HG03159 (cell line): ENCODE data around the gene TGM2.

Experiments used
- ATAC-seq: cut with Tn5 transposase; IDR thresholded peaks from one replicate; pipeline ENCODE4 v1.9.1; 2021; ENCODE audit warnings: mild to moderate bottlenecking, moderate library complexity; ENCODE audit not compliant: unreplicated experiment

The TGM2 gene

GRCh38 chr20:38178065-38178491 lies 13.0 kb upstream of the TGM2 start:
- no peak for ATAC-seq

GRCh38 chr20:38177201-38177600 lies 12.1 kb upstream of the TGM2 start:
- ATAC-seq = no peak

GRCh38 chr20:38175304-38176180 lies 10.5 kb upstream of the TGM2 start:
- no peak for ATAC-seq

- no peak for ATAC-seq
Observed at GRCh38 chr20:38173237-38174156, 8.4 kb upstream of the TGM2 start.

GRCh38 chr20:38172408-38172807 lies 7.3 kb upstream of the TGM2 start:
- no peak for ATAC-seq

- no peak for ATAC-seq
Observed at GRCh38 chr20:38171675-38172043, 6.6 kb upstream of the TGM2 start.

GRCh38 chr20:38170826-38171674 lies 6.0 kb upstream of the TGM2 start:
- no peak for ATAC-seq

GRCh38 chr20:38170219-38170825 lies 5.3 kb upstream of the TGM2 start:
- ATAC-seq = no peak

GRCh38 chr20:38169636-38170193 lies 4.6 kb upstream of the TGM2 start:
- no peak for ATAC-seq

GRCh38 chr20:38168791-38169589 lies 3.9 kb upstream of the TGM2 start:
- no peak for ATAC-seq

- no peak for ATAC-seq
Observed at GRCh38 chr20:38167851-38168760, 3.0 kb upstream of the TGM2 start.

- ATAC-seq = no peak
Observed at GRCh38 chr20:38167328-38167850, 2.3 kb upstream of the TGM2 start.

- no peak for ATAC-seq
Observed at GRCh38 chr20:38166703-38167233, 1.7 kb upstream of the TGM2 start.

GRCh38 chr20:38165966-38166702 lies 1.1 kb upstream of the TGM2 start:
- no peak for ATAC-seq

- ATAC-seq = no peak
Observed at GRCh38 chr20:38164624-38165088, 414 bp downstream of the TGM2 start.

GRCh38 chr20:38164069-38164468 lies 1.0 kb downstream of the TGM2 start:
- no peak for ATAC-seq
